WTC11 (cell line): Measurements from ENCODE around the gene CISD2. TPM values are rescaled to one million over a fixed set of nuclear protein-coding genes. Genes with fewer than 3 reads are reported as not detected.
A peak's percentile ranks its signal among the peaks of the same experiment; 100 is the strongest.

Experiments
- ATAC-seq: fragments of 200-7000 bp; cut with Tn5 transposase; 2 replicates; pipeline ENCODE4 v1.10.0; 2021; ENCODE audit warnings: mild to moderate bottlenecking, moderate library complexity
- CTCF ChIA-PET: fragments of 300-600 bp; sonication (Branson Sonifier 250); formaldehyde crosslinking; loops from one replicate; lab custom pipeline; 2021; ENCODE audit warnings: antibody characterized with exemption; lab: Charles Lee
- POLR2A ChIA-PET: fragments of 350-600 bp; sonication (Branson Sonifier 250); formaldehyde crosslinking; loops from one replicate; lab custom pipeline; 2021; ENCODE audit warnings: antibody characterized with exemption; lab: Charles Lee
- DNase-seq: peaks from one replicate; pipeline ENCODE4 v3.0.0; 2021; ENCODE audit warnings: low spot score
- H3K27ac Mint-ChIP-seq: 2 replicates; pipeline ENCODE4 v1.8.0; 2021; ENCODE audit warnings: mixed read lengths
- H3K27me3 Mint-ChIP-seq: 2 replicates; pipeline ENCODE4 v1.8.0; 2021; ENCODE audit warnings: low read depth, mild to moderate bottlenecking, moderate library complexity, mixed read lengths
- H3K36me3 Mint-ChIP-seq: 2 replicates; pipeline ENCODE4 v1.8.0; 2021; ENCODE audit warnings: mixed read lengths
- H3K4me1 Mint-ChIP-seq: 2 replicates; pipeline ENCODE4 v1.8.0; 2022; ENCODE audit warnings: mixed read lengths
- H3K4me3 Mint-ChIP-seq: 2 replicates; pipeline ENCODE4 v1.8.0; 2021; ENCODE audit warnings: mild to moderate bottlenecking, moderate library complexity, mixed read lengths
- H3K9me3 Mint-ChIP-seq: 2 replicates; pipeline ENCODE4 v1.8.0; 2021; ENCODE audit warnings: mixed read lengths
- ATF1 ChIP-seq: sonication (generic); formaldehyde crosslinking; IDR thresholded peaks from 2 replicates; pipeline ENCODE4 v1.8.1; 2023; ENCODE audit warnings: mild to moderate bottlenecking, moderate library complexity, missing genetic modification reagents
- CDX4 ChIP-seq: fragments of 250-450 bp; sonication (Bioruptor Pico); IDR thresholded peaks from 2 replicates; pipeline ENCODE4 v1.9.0; 2021; ENCODE audit warnings: moderate library complexity, mild to moderate bottlenecking, inconsistent platforms, borderline replicate concordance
- E2F1 ChIP-seq: sonication (generic); formaldehyde crosslinking; IDR thresholded peaks from 2 replicates; pipeline ENCODE4 v1.8.0; 2022; ENCODE audit warnings: mild to moderate bottlenecking, missing genetic modification reagents
- E2F5 ChIP-seq: sonication (generic); formaldehyde crosslinking; IDR thresholded peaks from 2 replicates; pipeline ENCODE4 v1.8.1; 2022; ENCODE audit warnings: mild to moderate bottlenecking, moderate library complexity, missing genetic modification reagents
- EMX1 ChIP-seq: fragments of 250-450 bp; sonication (Bioruptor Pico); IDR thresholded peaks from 2 replicates; pipeline ENCODE4 v1.8.0; 2021; ENCODE audit warnings: mild to moderate bottlenecking
- MXD4 ChIP-seq: fragments of 250-450 bp; sonication (Bioruptor Pico); IDR thresholded peaks from 2 replicates; pipeline ENCODE4 v1.8.0; 2021; ENCODE audit warnings: mild to moderate bottlenecking, moderate library complexity, borderline replicate concordance
- PREB ChIP-seq: sonication (generic); formaldehyde crosslinking; IDR thresholded peaks from 2 replicates; pipeline ENCODE4 v1.8.1; 2022; ENCODE audit warnings: mild to moderate bottlenecking, missing genetic modification reagents, moderate library complexity, borderline replicate concordance
- TEAD1 ChIP-seq: sonication (generic); formaldehyde crosslinking; IDR thresholded peaks from 2 replicates; pipeline ENCODE4 v1.8.0; 2022; ENCODE audit warnings: mild to moderate bottlenecking, missing genetic modification reagents
- TEAD4 ChIP-seq: sonication (generic); formaldehyde crosslinking; IDR thresholded peaks from 2 replicates; pipeline ENCODE4 v1.8.0; 2022; ENCODE audit warnings: mild to moderate bottlenecking, missing genetic modification reagents
- ZMAT4 ChIP-seq: fragments of 250-450 bp; sonication (Bioruptor Pico); IDR thresholded peaks from 2 replicates; pipeline ENCODE4 v1.9.0; 2021; ENCODE audit warnings: mild to moderate bottlenecking
- ZNF121 ChIP-seq: sonication (generic); formaldehyde crosslinking; IDR thresholded peaks from 2 replicates; pipeline ENCODE4 v1.8.0; 2023; ENCODE audit warnings: missing genetic modification reagents
- ZNF532 ChIP-seq: fragments of 250-450 bp; sonication (Bioruptor Pico); IDR thresholded peaks from 2 replicates; pipeline ENCODE4 v1.9.0; 2021; ENCODE audit warnings: mild to moderate bottlenecking, borderline replicate concordance
- total RNA-seq: library from RNA; stranded (reverse); gene quantifications from 3 replicates; pipeline ENCODE4 v1.2.3, GENCODE V29; 2021

CISD2 gene
- total RNA-seq, 1 experiment from 2014 or later, result 30.0 TPM

GRCh38 chr4:102867278-102868152 is 1.3 kb upstream of the CISD2 start (continued):
- no peak for TF ChIP-seq E2F5 (CRISPR knock-in tag)

GRCh38 chr4:102868153-102868780 is 525 bp upstream of the CISD2 start:
- H3K27ac Mint-ChIP-seq, result peak overlapping the region; percentile 98
- ATAC-seq, result peak; percentile 41

More at GRCh38 chr4:102868153-102868780, 525 bp upstream of the CISD2 start:
- H3K4me3 Mint-ChIP-seq, result peak overlapping the region; percentile 81
- ChIA-PET CTCF (interaction anchor here (1.2 kb wide), 3 partner anchors 40 to 232 kb away, joined by 3 to 7 read pairs (median 4); partner anchors contain the start of genes BDH2 and UBE2D3), POLR2A (interaction anchor here (0.6 to 2.9 kb wide), 5 partner anchors 26 to 137 kb away, joined by 3 to 113 read pairs (median 6); partner anchors contain the start of genes MANBA and UBE2D3)
- peaks cover 12% of the 10 kb centered on the region for H3K36me3 Mint-ChIP-seq
- peak; percentile 19 for DNase-seq
- no peaks in the 10 kb centered on the region for H3K27me3 Mint-ChIP-seq
- no peaks in the 10 kb centered on the region for H3K9me3 Mint-ChIP-seq
- TF ChIP-seq EMX1 (CRISPR knock-in tag) (no peak), E2F1 (CRISPR knock-in tag) (no peak), MXD4 (no peak), ZNF121 (CRISPR knock-in tag) (no peak), TEAD4 (CRISPR knock-in tag) (no peak), TEAD1 (CRISPR knock-in tag) (no peak), PREB (CRISPR knock-in tag) (no peak), ATF1 (CRISPR knock-in tag) (no peak), ZMAT4 (CRISPR knock-in tag) (no peak), CDX4 (CRISPR knock-in tag) (no peak), ZNF532 (CRISPR knock-in tag) (no peak)
- TF ChIP-seq, all 79 proteins: peak for 0
- H3K4me1 Mint-ChIP-seq, result peaks cover 48% of the 10 kb centered on the region
